GM04503 (cell line): ENCODE data around the gene NUP58.
"Not testable (repeated sequence)": the region's sequence is repeated elsewhere in the genome, so short reads cannot be mapped to it uniquely, and the experiment has no call there.

Experiments
- DNase-seq: peaks from one replicate; pipeline ENCODE4 v3.0.0-alpha.2; 2012; ENCODE audit warnings: low read depth

The NUP58 gene

GRCh38 chr13:25306671-25307464, 5.4 kb downstream of the NUP58 start:
- no peak for DNase-seq

DNA sequence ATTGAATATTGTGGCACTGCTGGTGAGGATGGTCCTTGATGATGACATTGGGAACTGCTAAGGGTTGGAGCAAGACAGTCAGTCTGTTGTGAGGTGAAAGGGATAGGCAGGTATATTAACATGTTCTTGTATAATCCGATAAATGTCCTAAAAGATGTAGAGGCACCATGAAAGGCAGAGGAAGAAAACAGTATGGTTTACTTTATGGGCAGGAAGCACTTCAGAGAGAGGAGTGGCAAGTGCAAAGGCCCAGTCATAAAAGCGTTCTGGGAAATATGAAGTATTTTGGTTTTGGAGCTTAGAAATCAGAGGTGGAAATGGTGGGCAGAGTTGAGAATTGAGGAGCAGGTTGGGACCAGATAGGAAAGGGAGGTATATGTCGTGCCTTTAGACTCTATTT, 9.5 kb downstream of the NUP58 start:
- DNase-seq, result no peak

GRCh38 chr13:25318946-25319345, 17.5 kb downstream of the NUP58 start:
- not testable (repeated sequence) for DNase-seq

GRCh38 chr13:25319771-25320170, 18.3 kb downstream of the NUP58 start:
- DNase-seq, result no peak

DNA sequence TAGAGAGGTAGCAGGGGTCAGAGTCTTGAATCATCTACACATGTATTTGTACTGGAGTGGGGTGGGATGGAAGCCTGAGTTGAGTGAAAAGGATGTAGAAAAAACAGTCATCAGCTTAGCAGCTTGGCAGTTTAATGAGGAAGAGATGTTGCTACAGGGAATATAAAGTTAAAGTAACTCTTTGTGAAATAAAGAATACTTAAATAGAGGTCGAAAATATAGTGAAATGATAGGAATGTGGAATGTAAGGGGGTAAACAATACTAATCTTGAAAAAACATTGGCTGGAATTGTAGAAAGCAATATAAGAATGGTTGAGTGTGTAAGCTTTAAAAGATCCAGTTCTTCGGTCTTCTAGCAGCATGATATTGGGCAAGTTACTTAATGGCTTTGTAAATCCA, 22.7 kb downstream of the NUP58 start:
- DNase-seq, result no peak

GRCh38 chr13:25329706-25330105, 28.3 kb downstream of the NUP58 start:
- no peak for DNase-seq

GRCh38 chr13:25330541-25330940, 29.1 kb downstream of the NUP58 start:
- no peak for DNase-seq

DNA sequence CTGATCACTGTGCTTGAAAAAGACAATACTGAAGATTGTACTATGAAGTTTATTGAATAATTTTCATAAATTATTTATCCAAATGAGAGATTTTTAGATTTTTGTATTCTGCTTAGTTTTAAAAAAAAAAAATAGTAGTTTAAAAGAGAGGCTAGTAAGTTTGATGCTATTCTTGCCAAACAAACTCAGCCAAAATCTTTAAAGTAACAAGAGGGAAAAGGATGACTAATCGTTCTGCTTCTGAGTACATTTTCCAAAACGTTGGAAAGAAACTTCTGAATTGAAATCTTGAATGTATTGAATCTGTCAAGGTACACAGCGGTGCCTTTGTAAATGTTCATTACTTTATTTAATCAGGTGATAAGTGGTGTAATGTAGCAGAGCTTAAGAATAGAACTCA, 34.4 kb downstream of the NUP58 start:
- DNase-seq, result no peak

DNA sequence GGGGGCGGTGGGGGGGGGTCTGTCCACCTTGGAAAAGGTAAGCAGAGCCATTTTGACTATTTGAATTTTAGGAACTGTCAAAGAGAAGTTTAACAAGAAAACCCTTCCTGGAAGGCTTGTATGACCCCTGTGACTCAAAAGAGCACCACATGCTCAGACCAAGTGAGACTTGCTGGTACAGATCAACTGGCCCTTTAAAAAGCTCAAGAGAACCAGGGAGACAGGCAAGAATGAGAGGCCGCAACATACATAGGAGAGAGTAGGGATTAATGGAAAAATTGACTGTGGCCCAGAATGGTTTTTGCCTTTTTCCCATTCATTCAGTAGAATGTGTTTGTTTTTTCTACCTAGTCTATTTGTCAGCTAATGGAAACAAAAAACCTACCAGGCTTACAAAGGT, 44.2 kb downstream of the NUP58 start:
- no peak for DNase-seq

- no peak for DNase-seq
Observed at GRCh38 chr13:25347151-25347550, 45.7 kb downstream of the NUP58 start.

GRCh38 chr13:25351404-25351803, 50.0 kb downstream of the NUP58 start:
- DNase-seq, result no peak

DNA sequence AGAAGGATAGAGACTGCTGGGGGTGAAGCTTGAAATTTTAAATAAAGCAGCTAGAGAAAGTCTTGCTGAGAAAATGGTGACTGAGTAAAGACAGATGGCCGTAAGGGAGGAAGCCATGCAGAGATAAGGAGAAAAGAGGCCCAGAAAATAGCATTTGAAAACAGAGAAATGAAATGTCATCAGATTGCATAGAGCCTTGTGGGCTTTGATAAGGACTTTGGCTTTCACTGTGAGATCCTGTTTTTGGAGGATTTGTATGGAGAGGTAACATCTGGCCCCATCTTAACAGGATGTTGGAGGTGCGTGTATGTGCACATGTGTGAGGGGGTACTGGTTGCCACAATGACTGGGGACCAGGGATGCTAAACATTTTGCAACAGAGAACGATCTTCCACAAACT, 50.8 kb downstream of the NUP58 start:
- no peak for DNase-seq

DNA sequence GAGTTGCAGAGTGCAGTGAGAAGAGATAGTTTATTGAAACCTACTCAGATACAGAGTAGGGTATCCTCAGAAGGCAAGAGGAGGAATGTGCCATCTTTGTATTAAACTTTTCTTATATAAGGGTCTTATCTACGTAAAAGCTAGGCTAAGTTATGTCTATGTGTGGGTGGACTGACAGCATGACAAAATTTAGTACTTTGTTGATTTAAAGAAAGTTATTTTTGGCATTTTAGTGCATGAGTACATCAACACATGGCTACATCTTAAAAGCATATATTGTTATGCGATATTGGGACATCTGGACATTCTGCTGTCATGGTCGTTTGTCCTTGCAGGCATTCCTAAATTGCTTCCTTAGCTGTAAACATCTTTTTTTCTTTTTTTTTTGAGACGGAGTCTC, 51.4 kb downstream of the NUP58 start:
- DNase-seq, result no peak

DNA sequence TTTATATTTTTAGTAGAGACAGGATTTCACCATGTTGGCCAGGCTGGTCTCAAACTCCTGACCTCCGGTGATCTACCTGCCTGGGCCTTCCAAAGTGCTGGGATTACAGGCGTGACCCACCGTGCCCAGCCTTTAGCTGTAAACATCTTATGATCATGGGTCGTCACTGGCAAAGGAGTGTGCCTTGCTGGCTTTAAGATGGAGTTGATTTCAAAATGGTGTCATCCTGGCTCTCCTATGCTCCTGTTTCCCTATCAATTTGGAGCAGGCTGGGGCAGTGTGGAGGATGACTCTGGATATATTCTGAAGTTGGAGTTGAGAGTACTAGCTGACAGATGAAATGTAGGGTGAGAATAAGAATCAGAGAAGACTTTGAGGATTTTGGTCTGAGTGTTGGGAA, 51.9 kb downstream of the NUP58 start:
- no peak for DNase-seq

GRCh38 chr13:25354377-25354776, 53.0 kb downstream of the NUP58 start:
- DNase-seq, result no peak

DNA sequence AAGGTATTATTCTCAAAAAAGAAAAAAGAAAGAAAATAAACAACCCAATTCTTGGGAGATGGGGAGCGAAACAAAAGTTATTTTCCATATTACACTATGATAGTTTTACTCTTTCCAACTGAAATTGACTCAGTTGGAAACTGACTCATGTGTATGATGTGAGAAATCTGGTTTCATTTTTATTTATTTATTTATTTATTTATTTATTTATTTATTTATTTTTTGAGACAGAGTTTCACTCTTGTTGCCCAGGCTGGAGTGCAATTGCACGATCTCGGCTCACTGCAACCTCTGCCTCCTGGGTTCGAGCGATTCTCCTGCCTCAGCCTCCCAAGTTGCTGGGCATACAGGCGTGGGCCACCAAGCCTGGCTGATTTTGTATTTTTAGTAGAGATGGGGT, 59.0 kb downstream of the NUP58 start:
- DNase-seq, result not testable (repeated sequence)

DNA sequence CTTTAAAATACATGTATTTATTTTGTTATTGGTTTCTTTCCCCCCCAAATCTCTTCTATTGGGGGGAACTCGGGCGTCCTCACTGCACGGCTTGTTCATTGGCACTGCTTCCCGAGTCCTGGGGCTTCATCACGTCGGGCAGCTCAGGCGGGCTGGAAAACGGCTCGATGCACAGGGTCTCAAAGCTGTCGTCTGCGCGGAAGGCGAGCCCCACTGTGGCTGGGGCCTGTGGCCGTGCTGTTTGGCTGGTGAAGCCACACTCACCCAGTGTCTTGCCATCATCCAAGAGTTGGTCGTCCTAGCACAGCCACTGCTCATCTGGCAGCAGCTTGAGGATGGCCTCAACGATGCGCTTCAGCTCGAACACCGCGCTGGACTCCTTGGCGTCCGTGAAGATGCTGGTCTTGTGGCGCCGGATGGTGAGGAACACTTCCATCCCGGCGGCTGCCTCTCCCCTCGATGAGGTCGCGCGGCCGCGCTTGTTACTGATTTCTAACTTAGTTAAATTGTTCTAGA, 64.4 kb downstream of the NUP58 start:
- no peak for DNase-seq

GRCh38 chr13:25371158-25371874, 69.9 kb downstream of the NUP58 start:
- DNase-seq, result no peak

- no peak for DNase-seq
Observed at GRCh38 chr13:25371875-25372283, 70.5 kb downstream of the NUP58 start, which contains the start of gene ATP8A2. TSS of gene ATP8A2 (plus strand) at chr13:25371974. CDS start at chr13:25372213, 239 bp downstream.

- no peak for DNase-seq
Observed at GRCh38 chr13:25372284-25373081, 71.1 kb downstream of the NUP58 start.

DNA sequence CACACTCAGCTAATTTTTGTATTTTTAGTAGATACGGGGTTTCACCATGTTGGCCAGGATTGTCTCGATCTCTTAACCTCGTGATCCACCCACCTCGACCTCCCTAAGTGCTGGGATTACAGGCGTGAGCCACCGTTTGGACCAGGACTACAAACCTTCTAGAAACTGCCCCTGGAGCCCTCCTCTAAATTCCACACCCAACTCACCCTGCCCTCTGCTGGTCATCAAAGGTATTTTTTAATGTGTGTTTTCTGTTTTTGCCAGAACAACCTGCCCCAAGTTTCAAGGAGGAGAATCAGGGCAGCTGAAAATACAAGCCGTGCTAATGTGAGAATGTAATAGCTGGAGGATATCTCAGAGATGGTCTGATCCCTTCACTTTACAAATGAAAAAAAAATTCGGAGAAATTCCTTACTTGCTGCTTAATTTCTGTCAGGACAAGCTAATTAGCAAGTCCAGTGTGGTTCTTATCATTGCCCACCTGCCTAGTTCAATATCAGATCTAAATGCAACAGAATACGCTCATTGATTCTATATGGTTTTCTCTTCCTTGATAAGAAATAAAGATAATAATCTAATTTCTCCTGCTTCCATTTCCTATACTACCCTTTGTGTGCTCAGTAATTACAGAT, 74.4 kb downstream of the NUP58 start:
- no peak for DNase-seq
